Neural progenitor cell (in vitro differentiated cells): ENCODE results near the gene CDC42BPG. TPM values are rescaled to one million over a fixed set of nuclear protein-coding genes. Genes with fewer than 3 reads are reported as not detected.

Experiments used
- DNase-seq: peaks from one replicate; pipeline ENCODE4 v3.0.0-alpha.2; 2016; ENCODE audit warnings: low spot score
- H2AFZ ChIP-seq: fragments of 200-600 bp; sonication (generic); replicated peaks from 2 replicates; pipeline ENCODE4 v1.6.1; 2016; ENCODE audit warnings: antibody characterized with exemption
- H3F3A ChIP-seq: fragments of 200-600 bp; sonication (generic); 2 replicates; pipeline ENCODE4 v1.6.1; 2016; ENCODE audit warnings: antibody characterized with exemption, low read depth
- H3K27ac ChIP-seq: fragments of 200-600 bp; sonication (generic); 2 replicates; pipeline ENCODE4 v1.5.1; 2016; ENCODE audit warnings: mild to moderate bottlenecking
- H3K27me3 ChIP-seq: fragments of 200-600 bp; sonication (generic); 2 replicates; pipeline ENCODE4 v1.6.1; 2016; ENCODE audit warnings: mild to moderate bottlenecking, moderate library complexity
- H3K36me3 ChIP-seq: fragments of 200-600 bp; sonication (generic); 2 replicates; pipeline ENCODE4 v1.5.1; 2016
- H3K4me1 ChIP-seq: fragments of 200-600 bp; sonication (generic); 2 replicates; pipeline ENCODE4 v1.6.1; 2016; ENCODE audit warnings: mixed run types
- H3K4me2 ChIP-seq: fragments of 200-600 bp; sonication (generic); 2 replicates; pipeline ENCODE4 v1.6.1; 2016
- H3K4me3 ChIP-seq: fragments of 200-600 bp; sonication (generic); 2 replicates; pipeline ENCODE4 v1.5.1; 2016
- H3K79me2 ChIP-seq: fragments of 200-600 bp; sonication (generic); 2 replicates; pipeline ENCODE4 v1.6.1; 2016; ENCODE audit warnings: low read depth
- H3K9ac ChIP-seq: fragments of 200-600 bp; sonication (generic); 2 replicates; pipeline ENCODE4 v1.6.1; 2016
- H3K9me3 ChIP-seq: fragments of 200-600 bp; sonication (generic); 2 replicates; pipeline ENCODE4 v1.5.1; 2016; ENCODE audit warnings: low read depth
- H4K20me1 ChIP-seq: fragments of 200-600 bp; sonication (generic); 2 replicates; pipeline ENCODE4 v1.6.1; 2016; ENCODE audit warnings: low read depth
- H3K27ac Mint-ChIP-seq: 3 replicates; pipeline ENCODE4 v1.8.0; 2021; ENCODE audit warnings: mixed read lengths
- H3K27me3 Mint-ChIP-seq: 2 replicates; pipeline ENCODE4 v1.8.0; 2022; ENCODE audit warnings: low read depth, mild to moderate bottlenecking, inconsistent platforms, moderate library complexity, mixed read lengths; ENCODE audit not compliant: insufficient read depth
- H3K36me3 Mint-ChIP-seq: 3 replicates; pipeline ENCODE4 v1.8.0; 2021; ENCODE audit warnings: mixed read lengths
- H3K4me1 Mint-ChIP-seq: 3 replicates; pipeline ENCODE4 v1.8.0; 2021; ENCODE audit warnings: mixed read lengths
- H3K4me3 Mint-ChIP-seq: 3 replicates; pipeline ENCODE4 v1.8.0; 2021; ENCODE audit warnings: mild to moderate bottlenecking, moderate library complexity, mixed read lengths
- H3K9me3 Mint-ChIP-seq: 3 replicates; pipeline ENCODE4 v1.8.0; 2020; ENCODE audit warnings: mixed read lengths
- CTCF ChIP-seq: fragments of 200-600 bp; sonication (generic); IDR thresholded peaks from 2 replicates; pipeline ENCODE4 v1.5.1; 2017; ENCODE audit warnings: antibody characterized with exemption, mild to moderate bottlenecking
- EZH2 ChIP-seq: fragments of 200-600 bp; sonication (generic); IDR thresholded peaks from 2 replicates; pipeline ENCODE4 v1.6.1; 2017; ENCODE audit warnings: antibody characterized with exemption, mild to moderate bottlenecking, moderate library complexity
- EZH2phosphoT487 ChIP-seq: fragments of 200-600 bp; sonication (generic); IDR thresholded peaks from 2 replicates; pipeline ENCODE4 v1.6.1; 2017; ENCODE audit warnings: antibody characterized with exemption
- total RNA-seq: library from RNA; depleted of rRNA; stranded (reverse); fragments of >200 nt; gene quantifications from 2 replicates; pipeline ENCODE4 v1.2.3, GENCODE V29; 2015; ENCODE audit warnings: low replicate concordance

Gene CDC42BPG
- total RNA-seq, 1 donor from 2014 or later, result 0.62 TPM

GRCh38 chr11:64876229-64876750 is 31.8 kb upstream of the CDC42BPG start:
- H3K27ac Mint-ChIP-seq, result no peak overlapping the region
- no peak overlapping the region for H3K4me3 ChIP-seq
- H3K27me3 Mint-ChIP-seq, result peaks cover 5% of the 10 kb centered on the region

GRCh38 chr11:64875369-64876228 is 31.1 kb upstream of the CDC42BPG start:
- H3K9me3 ChIP-seq, result no peaks in the 10 kb centered on the region
- H3K9me3 Mint-ChIP-seq, result no peaks in the 10 kb centered on the region
- no peaks in the 10 kb centered on the region for H3K36me3 ChIP-seq
- no peak overlapping the region for H3K4me3 ChIP-seq
- peaks cover 22% of the 10 kb centered on the region for H3K4me1 ChIP-seq
- no peak for TF ChIP-seq CTCF
- TF ChIP-seq EZH2phosphoT487, result no peak
- TF ChIP-seq EZH2, result no peak
- H3K4me3 Mint-ChIP-seq, result peak overlapping the region; percentile 98
- H3K27me3 ChIP-seq, result no peaks in the 10 kb centered on the region
- H3K27ac Mint-ChIP-seq, result peak overlapping the region; percentile 25
- no peak overlapping the region for H2AFZ ChIP-seq
- peaks cover 15% of the 10 kb centered on the region for H3F3A ChIP-seq
- peaks cover 6% of the 10 kb centered on the region for H3K36me3 Mint-ChIP-seq
- no peak overlapping the region for H3K9ac ChIP-seq
- peaks cover 27% of the 10 kb centered on the region for H4K20me1 ChIP-seq
- DNase-seq, result no peak
- no peak overlapping the region for H3K27ac ChIP-seq
- peaks cover 62% of the 10 kb centered on the region for H3K4me1 Mint-ChIP-seq
- H3K79me2 ChIP-seq, result peaks cover 17% of the 10 kb centered on the region
- peaks cover 5% of the 10 kb centered on the region for H3K27me3 Mint-ChIP-seq
- H3K4me2 ChIP-seq, result no peak overlapping the region

More at GRCh38 chr11:64876229-64876750, 31.8 kb upstream of the CDC42BPG start:
- TF ChIP-seq EZH2phosphoT487, result no peak
- TF ChIP-seq CTCF, result no peak
- TF ChIP-seq EZH2, result no peak
- peaks cover 18% of the 10 kb centered on the region for H3K4me1 ChIP-seq
- H2AFZ ChIP-seq, result no peak overlapping the region
- H3F3A ChIP-seq, result peaks cover 15% of the 10 kb centered on the region
- H3K79me2 ChIP-seq, result peaks cover 17% of the 10 kb centered on the region
- Mint-ChIP-seq H3K9me3 (no peaks in the 10 kb centered on the region), H3K36me3 (peaks cover 6% of the 10 kb centered on the region), H3K4me1 (peaks cover 59% of the 10 kb centered on the region), H3K4me3 (peak overlapping the region; percentile 98)
- H3K4me2 ChIP-seq, result peak overlapping the region; percentile 88
- no peaks in the 10 kb centered on the region for H3K36me3 ChIP-seq
- H3K27me3 ChIP-seq, result no peaks in the 10 kb centered on the region
- H3K9ac ChIP-seq, result no peak overlapping the region
- H3K9me3 ChIP-seq, result no peaks in the 10 kb centered on the region
- peaks cover 24% of the 10 kb centered on the region for H4K20me1 ChIP-seq
- no peak overlapping the region for H3K27ac ChIP-seq
- no peak for DNase-seq

GRCh38 chr11:64874308-64875240 is 30.1 kb upstream of the CDC42BPG start:
- peaks cover 17% of the 10 kb centered on the region for H3K79me2 ChIP-seq
- no peak overlapping the region for H3K4me2 ChIP-seq
- no peaks in the 10 kb centered on the region for H3K9me3 ChIP-seq
- Mint-ChIP-seq H3K36me3 (peaks cover 6% of the 10 kb centered on the region), H3K27ac (peak overlapping the region; percentile 60), H3K4me1 (peaks cover 61% of the 10 kb centered on the region), H3K4me3 (peak overlapping the region; percentile 98), H3K9me3 (no peaks in the 10 kb centered on the region), H3K27me3 (peaks cover 3% of the 10 kb centered on the region)
- peaks cover 22% of the 10 kb centered on the region for H3K4me1 ChIP-seq
- H3K4me3 ChIP-seq, result no peak overlapping the region
- H2AFZ ChIP-seq, result no peak overlapping the region
- no peak overlapping the region for H3K27ac ChIP-seq
- peak; percentile 37 for DNase-seq
- H4K20me1 ChIP-seq, result peaks cover 35% of the 10 kb centered on the region
- H3K36me3 ChIP-seq, result no peaks in the 10 kb centered on the region
- H3K9ac ChIP-seq, result no peak overlapping the region
- TF ChIP-seq EZH2 (no peak), CTCF (no peak), EZH2phosphoT487 (no peak)
- peaks cover 12% of the 10 kb centered on the region for H3F3A ChIP-seq
- H3K27me3 ChIP-seq, result no peaks in the 10 kb centered on the region
